Loucy (cell line): ENCODE measurements around the gene GDA.

ENCODE experiments used
- EZH2phosphoT487 ChIP-seq: fragments of 200-600 bp; IDR thresholded peaks from 2 replicates; pipeline ENCODE4 v1.6.1; 2018; ENCODE audit warnings: antibody characterized with exemption, mild to moderate bottlenecking, moderate library complexity, borderline replicate concordance
- TF ChIP-seq, protein P1 (sequence below): fragments of 200-600 bp; sonication (generic); conservative IDR thresholded peaks from 2 replicates; pipeline ENCODE4 v1.5.1; 2014; ENCODE audit warnings: mild to moderate bottlenecking, antibody characterized with exemption, low read length

DNA sequence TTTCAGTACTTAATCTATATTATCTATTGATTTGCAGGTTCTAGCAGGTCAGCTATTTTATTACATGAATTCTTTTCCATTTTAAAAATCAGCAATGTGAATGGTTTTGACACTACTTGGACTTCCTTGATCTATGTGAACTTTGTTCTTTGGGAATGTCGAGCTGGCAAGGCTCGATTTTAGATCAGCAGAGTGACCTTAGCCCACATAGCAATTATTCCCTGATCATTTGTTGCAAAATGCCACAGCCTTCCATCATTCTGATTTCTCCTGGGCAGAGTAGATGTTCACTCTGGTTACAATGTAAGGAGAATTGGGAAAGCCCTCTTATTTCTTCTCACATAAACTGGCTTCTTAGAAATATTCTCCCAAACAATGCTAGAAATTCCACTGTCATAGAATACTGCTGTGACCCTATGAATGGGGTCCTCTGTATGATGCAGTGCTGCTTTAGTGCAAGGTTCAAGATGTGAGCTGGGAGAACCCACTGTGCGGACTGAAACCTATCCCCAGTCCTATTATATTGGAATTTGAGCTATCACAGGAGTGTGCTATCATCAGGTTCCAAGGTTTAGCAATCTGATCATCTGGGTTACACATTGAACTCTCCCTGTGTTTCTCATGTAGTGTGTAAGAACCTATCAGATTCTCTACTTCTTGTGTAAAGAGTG, 15.7 kb upstream of the GDA start:
- TF ChIP-seq, protein P1, sequence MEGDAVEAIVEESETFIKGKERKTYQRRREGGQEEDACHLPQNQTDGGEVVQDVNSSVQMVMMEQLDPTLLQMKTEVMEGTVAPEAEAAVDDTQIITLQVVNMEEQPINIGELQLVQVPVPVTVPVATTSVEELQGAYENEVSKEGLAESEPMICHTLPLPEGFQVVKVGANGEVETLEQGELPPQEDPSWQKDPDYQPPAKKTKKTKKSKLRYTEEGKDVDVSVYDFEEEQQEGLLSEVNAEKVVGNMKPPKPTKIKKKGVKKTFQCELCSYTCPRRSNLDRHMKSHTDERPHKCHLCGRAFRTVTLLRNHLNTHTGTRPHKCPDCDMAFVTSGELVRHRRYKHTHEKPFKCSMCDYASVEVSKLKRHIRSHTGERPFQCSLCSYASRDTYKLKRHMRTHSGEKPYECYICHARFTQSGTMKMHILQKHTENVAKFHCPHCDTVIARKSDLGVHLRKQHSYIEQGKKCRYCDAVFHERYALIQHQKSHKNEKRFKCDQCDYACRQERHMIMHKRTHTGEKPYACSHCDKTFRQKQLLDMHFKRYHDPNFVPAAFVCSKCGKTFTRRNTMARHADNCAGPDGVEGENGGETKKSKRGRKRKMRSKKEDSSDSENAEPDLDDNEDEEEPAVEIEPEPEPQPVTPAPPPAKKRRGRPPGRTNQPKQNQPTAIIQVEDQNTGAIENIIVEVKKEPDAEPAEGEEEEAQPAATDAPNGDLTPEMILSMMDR, result no peak
- TF ChIP-seq EZH2phosphoT487, result no peak
